DOHH2 (cell line): ENCODE results near the gene VRK2.

ENCODE experiments used
- H3F3A ChIP-seq: fragments of 200-600 bp; sonication (generic), shearing (Covaris generic); 2 replicates; pipeline ENCODE4 v1.6.0; 2016; ENCODE audit warnings: antibody characterized with exemption, mild to moderate bottlenecking; ENCODE audit not compliant: control insufficient read depth, insufficient read depth
- H3K27ac ChIP-seq: fragments of 200-600 bp; sonication (generic); 2 replicates; pipeline ENCODE4 v1.5.1; 2014; ENCODE audit warnings: low read depth, mild to moderate bottlenecking, low read length, moderate library complexity
- H3K27me3 ChIP-seq: fragments of 200-600 bp; sonication (generic); 2 replicates; pipeline ENCODE4 v1.6.1; 2014; ENCODE audit warnings: mild to moderate bottlenecking, low read length, mixed read lengths; ENCODE audit not compliant: control insufficient read depth
- H3K36me3 ChIP-seq: fragments of 200-600 bp; sonication (generic); 2 replicates; pipeline ENCODE4 v1.6.1; 2014; ENCODE audit warnings: mild to moderate bottlenecking, low read length, moderate library complexity, mixed read lengths; ENCODE audit not compliant: control insufficient read depth
- H3K4me1 ChIP-seq: fragments of 200-600 bp; sonication (generic); 2 replicates; pipeline ENCODE4 v1.6.1; 2014; ENCODE audit warnings: mild to moderate bottlenecking, low read length, mixed read lengths; ENCODE audit not compliant: control insufficient read depth
- H3K4me2 ChIP-seq: fragments of 200-600 bp; sonication (generic); 2 replicates; pipeline ENCODE4 v1.6.0; 2014; ENCODE audit warnings: mild to moderate bottlenecking, low read length, moderate library complexity
- H3K4me3 ChIP-seq: fragments of 200-600 bp; sonication (generic); 2 replicates; pipeline ENCODE4 v1.5.1; 2014; ENCODE audit warnings: mild to moderate bottlenecking, low read length, mixed read lengths
- H3K79me2 ChIP-seq: fragments of 200-600 bp; sonication (generic); 2 replicates; pipeline ENCODE4 v1.6.1; 2014; ENCODE audit warnings: mild to moderate bottlenecking, low read length, mixed read lengths; ENCODE audit not compliant: control insufficient read depth
- H3K9me2 ChIP-seq: fragments of 200-600 bp; sonication (generic); replicated peaks from 2 replicates; pipeline ENCODE4 v1.6.1; 2014; ENCODE audit warnings: mild to moderate bottlenecking, low read length, mixed read lengths; ENCODE audit not compliant: control insufficient read depth
- H3K9me3 ChIP-seq: fragments of 200-600 bp; sonication (generic); 2 replicates; pipeline ENCODE4 v1.6.1; 2014; ENCODE audit warnings: antibody characterized with exemption, low read length, mixed read lengths; ENCODE audit not compliant: control insufficient read depth, insufficient read depth
- H4K20me1 ChIP-seq: fragments of 200-600 bp; sonication (generic); 2 replicates; pipeline ENCODE4 v1.6.0; 2014; ENCODE audit warnings: low read depth, mild to moderate bottlenecking, antibody characterized with exemption, low read length, moderate library complexity; ENCODE audit not compliant: control insufficient read depth, insufficient read depth
- CTCF ChIP-seq: fragments of 200-600 bp; sonication (generic); IDR thresholded peaks from one replicate; pipeline ENCODE4 v1.5.1; 2014; ENCODE audit warnings: antibody characterized with exemption, mild to moderate bottlenecking, low read depth, low read length; ENCODE audit not compliant: poor library complexity, severe bottlenecking
- EZH2phosphoT487 ChIP-seq: fragments of 200-600 bp; sonication (generic); IDR thresholded peaks from 2 replicates; pipeline ENCODE4 v1.6.1; 2017; ENCODE audit warnings: borderline replicate concordance, mild to moderate bottlenecking, antibody characterized with exemption, low read length, moderate library complexity, mixed read lengths

VRK2 gene

GRCh38 chr2:58046585-58047372 lies at the start of gene VRK2:
TSS of gene VRK2 (plus strand) at chr2:58046806. CDS start at chr2:58048832, 2,026 bp downstream.
- Histone ChIP-seq H3K4me3 (peak within 1 kb of the TSS; percentile 92), H3K9me3 (no peaks in the 10 kb centered on the region), H3F3A (peaks cover 2% of the 10 kb centered on the region; the same call in 1 of the 2 replicates), H3K79me2 (peaks cover 38% of the 10 kb centered on the region), H3K36me3 (peaks cover 27% of the 10 kb centered on the region), H3K27me3 (no peaks in the 10 kb centered on the region), H4K20me1 (no peaks in the 10 kb centered on the region), H3K4me2 (peak within 1 kb of the TSS; percentile 84), H3K9me2 (no peaks in the 10 kb centered on the region), H3K4me1 (peaks cover 28% of the 10 kb centered on the region), H3K27ac (peak within 1 kb of the TSS; percentile 84)
- TF ChIP-seq CTCF (peak; percentile 16), EZH2phosphoT487 (no peak)

- no peak overlapping the region for H3K4me3 ChIP-seq
- no peaks in the 10 kb centered on the region for H3K4me1 ChIP-seq
- no peak overlapping the region for H3K27ac ChIP-seq
- H3K4me2 ChIP-seq: no peak overlapping the region
- no peaks in the 10 kb centered on the region for H3K9me2 ChIP-seq
- no peaks in the 10 kb centered on the region for H3K27me3 ChIP-seq
- TF ChIP-seq CTCF (no peak), EZH2phosphoT487 (no peak)
- H3K36me3 ChIP-seq: no peaks in the 10 kb centered on the region
- H3K79me2 ChIP-seq: no peaks in the 10 kb centered on the region
- H4K20me1 ChIP-seq: no peaks in the 10 kb centered on the region
- no peaks in the 10 kb centered on the region for H3F3A ChIP-seq
- H3K9me3 ChIP-seq: no peaks in the 10 kb centered on the region
These were observed 40.2 kb upstream of the VRK2 start for GRCh38 chr2:58006256-58006951.

GRCh38 chr2:58006952-58007284 lies 39.7 kb upstream of the VRK2 start:
- no peak overlapping the region for H3K27ac ChIP-seq
- H4K20me1 ChIP-seq: no peaks in the 10 kb centered on the region
- no peaks in the 10 kb centered on the region for H3K4me1 ChIP-seq
- no peaks in the 10 kb centered on the region for H3K36me3 ChIP-seq
- no peaks in the 10 kb centered on the region for H3K9me3 ChIP-seq
- no peak for TF ChIP-seq CTCF
- TF ChIP-seq EZH2phosphoT487: no peak
- H3K4me3 ChIP-seq: no peak overlapping the region
- no peaks in the 10 kb centered on the region for H3K79me2 ChIP-seq
- H3F3A ChIP-seq: no peaks in the 10 kb centered on the region
- no peaks in the 10 kb centered on the region for H3K27me3 ChIP-seq
- H3K9me2 ChIP-seq: no peaks in the 10 kb centered on the region
- no peak overlapping the region for H3K4me2 ChIP-seq
